HepG2 (cell line): ENCODE results near the gene PLIN1. TPM values are rescaled to one million over a fixed set of nuclear protein-coding genes. Genes with fewer than 3 reads are reported as not detected.
A peak's percentile ranks its signal among the peaks of the same experiment; 100 is the strongest.

ENCODE experiments used
- ARNT2 ChIP-seq: sonication (generic); formaldehyde crosslinking; IDR thresholded peaks from 2 replicates; pipeline ENCODE4 v1.8.0; 2022; ENCODE audit warnings: mild to moderate bottlenecking, low read depth, missing genetic modification reagents, moderate library complexity
- BRD4 ChIP-seq: sonication (generic); formaldehyde crosslinking; IDR thresholded peaks from 2 replicates; pipeline ENCODE4 v1.4.0; 2020; ENCODE audit warnings: missing genetic modification reagents
- CBX1 ChIP-seq: IDR thresholded peaks from one replicate; pipeline ENCODE4 v1.6.1; 2016; ENCODE audit warnings: antibody characterized with exemption, low read depth
- CHD4 ChIP-seq: fragments of 200-600 bp; sonication (generic); IDR thresholded peaks from 2 replicates; pipeline ENCODE4 v1.7.0; 2017; ENCODE audit warnings: mild to moderate bottlenecking, low read length, borderline replicate concordance
- ETV5 ChIP-seq: IDR thresholded peaks from 2 replicates; pipeline ENCODE4 v1.6.1; 2018; ENCODE audit warnings: missing biosample characterization, missing genetic modification reagents, inconsistent platforms, borderline replicate concordance
- GABPA ChIP-seq, 2 experiments: IDR thresholded peaks; 2 replicates each; pipeline ENCODE4 v1.6.1; 2011 to 2016; ENCODE audit warnings: low read depth in 2 of 2, low read length in 1 of 2, missing biosample characterization in 1 of 2, missing genetic modification characterization in 1 of 2
- ISL2 ChIP-seq: sonication (generic); formaldehyde crosslinking; IDR thresholded peaks from 2 replicates; pipeline ENCODE4 v1.5.0; 2020; ENCODE audit warnings: missing genetic modification reagents
- KAT2B ChIP-seq: fragments of 150-350 bp; IDR thresholded peaks from 2 replicates; pipeline ENCODE4 v1.6.1; 2014; ENCODE audit warnings: low read depth, low read length, borderline replicate concordance
- KDM2A ChIP-seq: sonication (generic); formaldehyde crosslinking; IDR thresholded peaks from 2 replicates; pipeline ENCODE4 v1.4.0; 2020; ENCODE audit warnings: low read depth, missing genetic modification reagents, borderline replicate concordance
- MATR3 ChIP-seq: sonication (generic); formaldehyde crosslinking; IDR thresholded peaks from 2 replicates; pipeline ENCODE4 v1.4.0; 2020; ENCODE audit warnings: missing genetic modification reagents
- NCOA1 ChIP-seq: sonication (generic); formaldehyde crosslinking; IDR thresholded peaks from 2 replicates; pipeline ENCODE4 v1.9.0; 2021; ENCODE audit warnings: missing genetic modification reagents
- NCOR1 ChIP-seq: fragments of 200-600 bp; sonication (generic); IDR thresholded peaks from 2 replicates; pipeline ENCODE4 v1.7.0; 2017; ENCODE audit warnings: antibody characterized with exemption, low read length, borderline replicate concordance
- POLR2G ChIP-seq: fragments of 200-400 bp; formaldehyde crosslinking; IDR thresholded peaks from 2 replicates; pipeline ENCODE4 v1.6.1; 2018; ENCODE audit warnings: mild to moderate bottlenecking, low read depth, low read length, moderate library complexity
- SIN3A ChIP-seq: IDR thresholded peaks from 2 replicates; pipeline ENCODE4 v1.6.1; 2011; ENCODE audit warnings: low read depth, mild to moderate bottlenecking, control low read depth, low read length, borderline replicate concordance
- SP5 ChIP-seq: IDR thresholded peaks from 2 replicates; pipeline ENCODE4 v1.6.1; 2016; ENCODE audit warnings: low read depth, borderline replicate concordance
- TCF12 ChIP-seq, 2 experiments: fragments of 450-650 bp in 1 of 2; sonication (generic) in 1 of 2; formaldehyde crosslinking in 1 of 2; IDR thresholded peaks; 2 replicates each; pipeline versions ENCODE4 v1.6.1 to v1.8.0; 2017 to 2022; ENCODE audit warnings: antibody characterized with exemption in 1 of 2, mild to moderate bottlenecking in 1 of 2, missing genetic modification reagents in 1 of 2, moderate library complexity in 1 of 2
- TP53 ChIP-seq: sonication (generic); formaldehyde crosslinking; conservative IDR thresholded peaks from 2 replicates; pipeline ENCODE4 v1.4.0; 2020; ENCODE audit warnings: missing genetic modification reagents
- TRIM24 ChIP-seq: sonication (generic); formaldehyde crosslinking; IDR thresholded peaks from 2 replicates; pipeline ENCODE4 v1.8.0; 2022; ENCODE audit warnings: mild to moderate bottlenecking, missing genetic modification reagents
- YEATS4 ChIP-seq: sonication (generic); formaldehyde crosslinking; IDR thresholded peaks from 2 replicates; pipeline ENCODE4 v1.4.0; 2020; ENCODE audit warnings: missing genetic modification reagents, borderline replicate concordance
- ZIK1 ChIP-seq: sonication (generic); formaldehyde crosslinking; IDR thresholded peaks from 2 replicates; pipeline ENCODE4 v1.5.0; 2020; ENCODE audit warnings: mild to moderate bottlenecking, low read depth, missing genetic modification reagents, borderline replicate concordance
- ZNF253 ChIP-seq: sonication (generic); formaldehyde crosslinking; IDR thresholded peaks from 2 replicates; pipeline ENCODE4 v1.8.0; 2022; ENCODE audit warnings: mild to moderate bottlenecking, missing genetic modification reagents, borderline replicate concordance
- ZNF546 ChIP-seq: sonication (generic); formaldehyde crosslinking; conservative IDR thresholded peaks from 2 replicates; pipeline ENCODE4 v1.8.1; 2023; ENCODE audit warnings: mild to moderate bottlenecking, missing genetic modification reagents
- polyA plus RNA-seq, 8 experiments: library from polyadenylated mRNA; depleted of rRNA in 3 of 8; stranded (reverse) in 7 of 8; unstranded in 1 of 8; fragments of >200 nt; fragmentation: Illumina TruSeq in 4 of 8; extraction: Trizol in 4 of 8; gene quantifications; 2 replicates each; pipeline versions ENCODE4 v1.2.1 to v1.2.3, GENCODE V29; 2011 to 2016; ENCODE audit warnings: low read depth in 4 of 8, missing spikeins in 1 of 8, mixed read lengths in 1 of 8; ENCODE audit not compliant: insufficient read depth in 1 of 8
- total RNA-seq, 5 experiments: library from RNA; depleted of rRNA; stranded (reverse); fragments of >200 nt; fragmentation: Illumina TruSeq; extraction: Trizol; gene quantifications; 2 replicates each; pipeline ENCODE4 v1.2.3, GENCODE V29; 2016; ENCODE audit warnings: low read depth in 1 of 5
- TF ChIP-seq, protein P1 (sequence below): sonication (generic); formaldehyde crosslinking; IDR thresholded peaks from 2 replicates; pipeline ENCODE4 v1.8.1; 2023; ENCODE audit warnings: mild to moderate bottlenecking, moderate library complexity, missing genetic modification reagents
- TF ChIP-seq, protein P2 (sequence below): sonication (generic); formaldehyde crosslinking; IDR thresholded peaks from 2 replicates; pipeline ENCODE4 v1.5.0; 2020; ENCODE audit warnings: mild to moderate bottlenecking, missing genetic modification reagents

The PLIN1 gene
- total and polyA plus RNA-seq, 2 of the 13 experiments (the other 11 are each of a cell fraction or from before 2014, with no cell fraction given), result 0.74 to 1.2 TPM

DNA sequence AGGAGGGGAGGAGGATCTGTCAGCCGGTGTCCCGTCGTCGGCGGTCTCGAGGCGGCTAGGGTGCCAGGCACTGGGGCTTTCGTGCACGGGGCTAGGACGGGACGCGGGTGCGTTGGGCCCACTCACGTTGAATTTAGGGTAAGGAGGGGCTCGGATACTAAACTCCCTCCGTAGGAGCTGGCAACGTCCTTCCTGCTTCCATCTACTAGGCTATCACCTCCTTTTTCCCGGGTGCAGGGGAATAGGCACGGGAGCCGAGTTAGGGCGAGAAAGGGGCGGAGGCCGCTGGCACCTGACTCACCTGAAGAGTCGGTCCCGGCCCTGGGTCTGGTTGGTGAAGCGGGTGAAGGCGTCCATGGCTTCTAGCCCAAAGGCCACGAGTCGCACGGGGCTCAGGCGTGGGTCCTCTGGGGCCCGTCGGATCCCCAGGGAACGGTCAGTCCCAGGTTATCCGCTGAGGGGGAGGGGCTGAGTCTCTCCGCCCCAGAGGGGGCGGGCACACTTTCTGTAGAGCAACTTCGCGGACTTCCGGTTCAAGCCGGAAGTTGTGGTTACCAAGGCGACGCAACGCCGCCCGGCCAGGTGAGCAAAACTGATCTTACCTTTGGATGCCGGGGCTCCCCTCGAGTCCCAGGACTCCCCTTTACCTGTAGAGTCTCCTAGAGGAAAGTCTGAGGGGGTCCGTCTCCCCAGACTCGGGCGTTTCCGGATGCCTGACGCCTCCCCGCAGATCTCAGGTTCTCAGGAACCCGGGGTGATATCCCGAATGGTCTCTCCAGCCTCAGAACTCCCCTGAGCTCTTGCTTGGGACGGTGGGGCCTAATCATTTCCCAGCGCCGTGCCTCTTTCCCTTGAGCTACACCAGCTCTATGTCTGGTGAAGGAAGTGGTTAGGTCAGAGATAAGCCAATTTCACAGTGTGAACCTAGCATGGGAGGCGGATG lies 11.4 kb upstream of the PLIN1 start, which contains the start of the genes PEX11A and WDR93 (continued):
- TF ChIP-seq GABPA (IDR thresholded peaks at IDR 0.05; ENCODE audit: low read depth, low read length), result peak; percentile 89
- TF ChIP-seq GABPA (CRISPR knock-in tag; IDR thresholded peaks at IDR 0.05; ENCODE audit: low read depth), result peak; percentile 96
- TF ChIP-seq KAT2B, result no peak
- TF ChIP-seq ZIK1, result no peak
- TF ChIP-seq ZNF253, result no peak
- TF ChIP-seq NCOR1, result no peak; the same call in 1 of the 2 replicates
- TF ChIP-seq TCF12 (IDR thresholded peaks at IDR 0.05), result no peak
- TF ChIP-seq TCF12 (CRISPR knock-in tag; IDR thresholded peaks at IDR 0.05), result no peak
- TF ChIP-seq BRD4, result no peak
- TF ChIP-seq ZNF546, result 0 out of 2 replicates have a peak, but pooled peaks have one; percentile 8
- peak; percentile 80 for TF ChIP-seq POLR2G
- peak; percentile 76; the same call in 1 of the 2 replicates for TF ChIP-seq KDM2A (CRISPR knock-in tag)
- peak; percentile 69 for TF ChIP-seq YEATS4 (CRISPR knock-in tag)
- TF ChIP-seq TRIM24 (CRISPR knock-in tag), result no peak
- TF ChIP-seq CBX1, result peak; percentile 34
- TF ChIP-seq TP53 (CRISPR knock-in tag), result no peak
- 0 out of 2 replicates have a peak, but pooled peaks have one; percentile 69 for TF ChIP-seq ARNT2 (CRISPR knock-in tag)
- 0 out of 2 replicates have a peak, but pooled peaks have one; percentile 74 for TF ChIP-seq SIN3A
- no peak for TF ChIP-seq MATR3 (CRISPR knock-in tag)
- TF ChIP-seq ISL2, result 0 out of 2 replicates have a peak, but pooled peaks have one; percentile 56
- 0 out of 2 replicates have a peak, but pooled peaks have one; percentile 40 for TF ChIP-seq NCOA1
- TF ChIP-seq, protein P1, sequence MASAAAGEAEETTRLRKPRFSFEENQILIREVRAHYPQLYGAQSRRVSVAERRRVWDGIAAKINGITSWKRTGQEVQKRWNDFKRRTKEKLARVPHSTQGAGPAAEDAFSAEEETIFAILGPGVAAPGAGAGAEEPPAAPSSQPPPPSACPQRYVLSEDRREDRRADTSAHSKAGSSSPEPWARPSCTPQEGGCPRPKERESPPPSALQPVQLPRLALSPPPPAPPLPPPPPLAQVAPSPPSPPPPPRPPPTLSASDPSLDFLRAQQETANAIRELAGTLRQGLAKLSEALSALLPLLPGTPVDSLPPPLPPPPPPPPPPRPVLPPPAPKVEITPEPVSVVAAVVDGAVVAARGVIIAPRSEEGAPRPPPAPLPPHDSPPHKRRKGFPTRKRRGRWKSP (CRISPR knock-in tag), result no peak; the same call in 1 of the 2 replicates
- no peak; the same call in 1 of the 2 replicates for TF ChIP-seq ETV5 (CRISPR knock-in tag)
- peak; percentile 64; the same call in 1 of the 2 replicates for TF ChIP-seq SP5 (CRISPR knock-in tag)
- TF ChIP-seq CHD4, result no peak
- TF ChIP-seq, protein P2, sequence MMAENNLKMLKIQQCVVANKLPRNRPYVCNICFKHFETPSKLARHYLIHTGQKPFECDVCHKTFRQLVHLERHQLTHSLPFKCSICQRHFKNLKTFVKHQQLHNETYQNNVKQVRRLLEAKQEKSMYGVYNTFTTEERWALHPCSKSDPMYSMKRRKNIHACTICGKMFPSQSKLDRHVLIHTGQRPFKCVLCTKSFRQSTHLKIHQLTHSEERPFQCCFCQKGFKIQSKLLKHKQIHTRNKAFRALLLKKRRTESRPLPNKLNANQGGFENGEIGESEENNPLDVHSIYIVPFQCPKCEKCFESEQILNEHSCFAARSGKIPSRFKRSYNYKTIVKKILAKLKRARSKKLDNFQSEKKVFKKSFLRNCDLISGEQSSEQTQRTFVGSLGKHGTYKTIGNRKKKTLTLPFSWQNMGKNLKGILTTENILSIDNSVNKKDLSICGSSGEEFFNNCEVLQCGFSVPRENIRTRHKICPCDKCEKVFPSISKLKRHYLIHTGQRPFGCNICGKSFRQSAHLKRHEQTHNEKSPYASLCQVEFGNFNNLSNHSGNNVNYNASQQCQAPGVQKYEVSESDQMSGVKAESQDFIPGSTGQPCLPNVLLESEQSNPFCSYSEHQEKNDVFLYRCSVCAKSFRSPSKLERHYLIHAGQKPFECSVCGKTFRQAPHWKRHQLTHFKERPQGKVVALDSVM (CRISPR knock-in tag), result peak; percentile 36; the same call in 1 of the 2 replicates
